NCI-H446 (cell line): ENCODE results near the gene DNAJA2.
"Not testable (repeated sequence)": the region's sequence is repeated elsewhere in the genome, so short reads cannot be mapped to it uniquely, and the experiment has no call there.

ENCODE experiments used
- DNase-seq, 2 experiments: peaks; one replicate each; lab custom pipeline; 2025; lab: John Stamatoyannopoulos, UW

DNAJA2 gene

DNA sequence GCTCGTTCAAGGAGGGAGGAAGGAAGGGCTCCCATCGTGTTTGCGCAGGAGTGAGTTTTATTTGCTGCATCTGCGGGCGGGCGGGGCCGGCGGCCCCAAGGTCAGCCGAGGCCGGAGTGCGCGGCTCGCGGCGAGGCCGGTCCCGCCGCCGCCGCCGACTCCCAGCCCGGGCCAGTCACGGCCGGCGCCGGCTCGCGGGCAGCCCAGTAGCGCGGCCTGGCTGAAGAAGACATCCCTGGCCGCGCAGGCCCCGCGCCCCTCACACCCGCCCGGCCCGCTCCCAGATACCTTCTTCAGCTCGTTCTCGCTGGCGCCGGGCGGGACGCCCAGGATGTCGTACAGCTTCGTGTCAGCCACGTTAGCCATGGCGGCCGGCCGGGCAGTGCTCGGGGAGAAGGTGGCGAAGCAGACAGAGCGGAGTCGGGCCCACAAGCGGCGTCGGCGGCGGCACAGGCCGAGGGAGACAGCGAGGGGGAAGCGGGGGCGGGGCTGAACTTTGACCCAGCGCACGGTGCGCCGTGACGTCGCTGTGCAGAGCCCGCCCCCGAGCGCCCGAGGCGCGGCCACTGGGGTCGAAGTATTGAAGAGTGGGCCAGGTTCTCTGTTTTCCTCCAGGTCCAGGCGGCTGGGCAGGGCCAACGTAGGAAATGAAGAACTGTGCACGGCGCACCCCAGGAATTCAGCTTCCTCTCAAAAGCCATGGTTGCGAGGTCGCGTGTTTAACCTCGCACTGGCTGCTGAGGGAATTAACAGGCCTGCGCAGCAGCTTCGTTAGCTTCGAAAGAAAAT, at the start of gene DNAJA2:
DNAJA2 (minus strand) TSS at position 468 of the 789 bp plus-strand sequence; CDS start at position 366, 102 bp downstream.
- DNase-seq, result peak; percentile 33 to 77

DNA sequence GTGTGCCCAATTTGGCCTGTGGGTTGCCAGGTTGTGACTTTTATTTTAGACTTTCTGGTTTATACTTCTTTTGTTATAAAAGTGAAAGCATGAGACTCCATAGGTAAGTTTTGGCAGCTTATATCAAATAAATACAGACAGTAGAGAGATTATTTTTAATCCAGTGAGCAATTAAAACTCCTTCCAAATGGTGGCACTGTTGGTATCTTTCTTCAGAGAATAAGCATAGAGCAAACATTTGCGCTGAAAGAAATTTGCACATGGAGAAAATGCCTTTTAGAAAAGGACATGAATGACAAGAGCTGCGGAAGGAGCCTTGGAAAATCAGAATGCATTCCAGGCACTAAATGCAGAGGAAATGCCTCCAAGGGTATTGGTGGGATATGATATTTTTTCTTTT, 46.1 kb upstream of the DNAJA2 start:
- no peak for DNase-seq

DNA sequence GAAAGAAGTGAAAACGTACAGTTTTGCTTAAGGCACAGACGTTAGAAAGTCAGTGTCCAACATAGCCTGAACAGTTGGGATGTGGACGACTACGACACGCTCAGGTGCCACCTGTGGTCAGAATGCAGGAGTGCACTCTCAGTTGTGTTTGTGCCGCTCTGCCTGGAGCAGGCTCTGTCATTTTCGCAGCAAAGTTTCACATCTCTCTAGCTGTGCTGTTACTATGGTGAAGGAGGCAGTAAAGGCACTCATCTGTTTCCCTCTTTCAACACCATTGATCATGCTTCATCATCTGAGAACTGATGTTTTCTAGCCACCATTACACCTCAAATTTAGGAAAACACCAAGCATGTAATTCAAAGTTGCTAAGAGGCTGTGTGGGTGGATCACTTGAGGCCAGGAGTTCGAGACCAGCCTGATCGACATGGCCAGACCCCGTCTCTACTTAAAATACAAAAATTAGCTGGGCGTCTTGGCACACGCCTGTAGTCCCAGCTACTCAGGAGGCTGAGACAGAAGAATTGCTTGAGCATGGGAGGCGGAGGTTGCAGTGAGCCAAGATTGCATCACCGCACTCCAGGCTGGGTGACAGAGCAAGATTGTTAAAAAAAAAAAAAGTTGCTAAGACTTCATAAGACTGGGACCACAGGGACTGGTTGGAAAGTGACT, 44.9 kb upstream of the DNAJA2 start:
- DNase-seq, result peak in 1 of 2 experiments; percentile 7

DNA sequence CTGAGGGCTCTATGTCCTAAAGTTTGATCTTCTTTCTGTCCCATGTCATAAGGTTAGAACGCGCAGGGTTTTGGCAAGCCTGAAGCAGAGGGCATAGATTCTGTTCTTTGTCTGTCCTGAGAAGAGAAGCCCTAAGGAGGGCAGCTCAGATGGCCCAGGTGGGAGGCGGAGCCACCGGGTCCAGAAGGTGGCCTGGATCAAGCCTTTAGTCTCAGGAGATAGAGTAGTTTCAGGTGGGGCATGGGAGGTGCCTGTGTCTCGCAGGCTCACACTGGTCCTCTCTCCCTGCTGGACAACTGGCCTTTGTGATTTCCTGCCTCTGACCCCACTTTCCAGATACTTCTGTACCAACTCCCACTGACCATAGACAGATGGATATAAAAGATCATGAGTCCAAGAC, 44.2 kb upstream of the DNAJA2 start:
- no peak for DNase-seq

DNA sequence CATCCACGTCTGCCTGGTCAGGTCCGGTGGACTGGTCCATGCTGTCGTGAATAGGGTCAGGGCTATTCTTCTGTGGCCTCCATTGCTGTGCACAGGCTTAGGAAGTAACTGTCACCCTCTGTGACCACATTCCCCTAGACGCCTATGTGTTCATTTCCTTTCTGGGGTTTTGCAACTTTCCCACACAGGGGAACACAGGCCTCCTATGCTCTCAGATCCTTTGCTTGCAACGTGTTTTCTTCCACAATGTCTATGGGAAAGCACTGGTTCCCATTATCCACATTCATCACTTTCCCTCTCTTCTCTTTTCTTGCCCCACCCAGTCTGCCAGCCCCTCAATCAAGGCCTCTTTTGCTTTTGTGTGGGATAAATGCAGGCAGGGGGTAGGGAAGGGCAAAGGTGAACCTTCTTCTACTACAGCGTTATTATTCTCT, 43.2 kb upstream of the DNAJA2 start:
- DNase-seq, result no peak

DNA sequence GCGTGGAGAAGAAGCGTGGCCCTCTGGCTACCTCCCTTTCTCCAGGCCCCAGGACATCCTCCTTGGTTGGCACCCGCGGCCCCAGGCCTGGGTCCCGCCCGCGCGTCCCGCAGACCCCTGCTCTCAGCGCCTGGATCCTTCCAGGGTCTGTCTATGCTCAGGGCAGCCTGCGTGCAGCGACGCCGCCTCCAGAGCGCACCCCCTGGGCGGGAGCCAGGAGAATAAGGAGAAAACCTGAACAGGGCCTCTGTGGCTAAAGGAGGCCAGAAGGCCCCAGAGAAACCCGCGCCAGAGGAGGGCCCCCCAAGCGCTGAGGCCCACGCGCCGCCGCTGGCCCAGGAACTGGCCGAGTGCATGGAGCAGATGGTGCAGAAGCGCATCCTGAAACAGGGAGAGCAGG, 40.4 kb upstream of the DNAJA2 start:
- DNase-seq, result peak in 1 of 2 experiments; percentile 13

DNA sequence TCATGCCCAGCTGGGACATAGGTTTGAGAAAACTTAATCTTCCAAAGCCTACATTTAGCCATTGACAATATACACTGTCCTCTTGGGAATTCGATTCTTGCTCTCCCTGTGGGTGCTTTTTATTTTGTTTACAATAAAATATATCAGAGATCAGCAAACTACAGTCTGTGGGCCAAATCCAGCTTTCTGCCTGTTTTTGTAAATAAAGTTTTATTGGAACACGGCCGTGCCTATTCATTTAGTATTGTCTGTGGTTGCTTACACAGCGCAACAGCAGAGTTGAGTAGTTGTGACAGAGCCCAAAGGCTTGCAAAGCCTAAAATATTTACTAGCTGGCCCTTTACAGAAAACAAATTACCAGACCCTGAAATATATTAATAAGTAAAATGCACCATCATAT, 39.7 kb upstream of the DNAJA2 start:
- DNase-seq, result no peak

DNA sequence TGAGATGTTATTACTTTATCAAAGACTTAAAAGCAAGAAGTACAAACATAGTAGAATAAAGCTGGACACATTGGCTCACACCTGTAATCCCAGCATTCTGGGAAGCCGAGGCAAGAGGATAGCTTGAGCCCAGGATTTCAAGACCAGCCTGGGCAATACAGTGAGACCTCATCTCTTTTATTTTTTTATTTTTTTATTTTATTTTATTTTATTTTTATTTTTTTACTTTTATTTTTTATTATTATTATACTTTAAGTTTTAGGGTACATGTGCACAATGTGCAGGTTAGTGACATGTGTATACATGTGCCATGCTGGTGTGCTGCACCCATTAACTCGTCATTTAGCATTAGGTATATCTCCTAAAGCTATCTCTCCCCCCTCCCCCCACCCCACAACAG, 37.3 kb upstream of the DNAJA2 start:
- not testable (repeated sequence) for DNase-seq

DNA sequence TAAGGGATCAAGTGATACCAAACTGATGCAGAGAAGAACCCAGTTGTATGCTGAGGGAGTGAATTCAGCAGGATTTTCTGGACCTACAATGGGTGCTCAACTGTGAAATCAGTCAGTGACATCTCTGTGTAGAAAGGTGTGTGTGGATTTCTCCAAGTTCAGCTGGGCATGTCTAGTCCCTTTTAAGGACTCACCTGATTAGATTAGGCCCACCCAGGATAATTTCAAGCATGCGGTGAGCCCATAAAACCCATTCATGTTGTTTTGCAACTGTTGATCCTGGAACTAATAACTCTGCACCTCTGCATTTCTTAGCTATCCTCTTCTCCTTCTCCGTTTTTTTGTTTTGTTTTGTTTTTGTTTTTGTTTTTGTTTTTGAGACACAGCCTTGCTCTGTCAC, 35.1 kb upstream of the DNAJA2 start:
- DNase-seq, result no peak

DNA sequence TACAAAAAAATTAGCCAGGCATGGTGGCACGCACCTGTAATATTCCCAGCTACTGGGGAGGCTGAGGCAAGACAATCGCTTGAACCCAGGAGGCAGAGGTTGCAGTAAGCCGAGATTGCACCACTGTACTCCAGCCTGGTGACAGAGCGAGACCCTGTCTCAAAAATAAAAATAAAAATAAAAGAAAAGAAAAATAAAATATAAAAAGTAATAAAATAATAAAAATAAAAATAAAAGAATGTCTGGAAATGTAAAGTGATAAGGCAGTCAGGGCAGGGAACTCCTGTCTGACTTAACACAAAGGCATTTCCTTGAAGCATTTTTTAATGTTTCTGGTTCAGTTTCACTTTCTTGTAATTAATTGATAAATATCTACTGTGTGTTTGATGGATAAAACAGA, 34.7 kb upstream of the DNAJA2 start:
- DNase-seq, result no peak

DNA sequence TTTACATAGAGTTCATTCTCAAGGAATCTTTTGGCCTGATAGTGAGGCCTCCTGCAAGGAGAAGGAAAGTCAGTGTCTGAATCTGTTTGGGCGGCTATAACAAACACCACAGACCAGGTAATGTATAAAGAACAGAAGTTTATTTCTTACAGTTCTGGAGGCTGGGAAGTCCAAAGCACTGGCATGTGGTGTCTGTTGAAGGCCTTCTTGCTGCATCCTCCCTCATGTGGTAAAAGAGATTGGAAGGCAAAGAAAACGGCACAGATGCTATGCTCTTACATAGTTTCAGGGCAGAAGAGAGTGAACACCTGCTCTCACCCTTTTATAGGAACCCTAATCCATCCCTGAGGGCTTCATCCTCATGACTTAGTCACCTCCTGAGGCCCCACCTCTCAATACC, 31.2 kb upstream of the DNAJA2 start:
- no peak for DNase-seq

DNA sequence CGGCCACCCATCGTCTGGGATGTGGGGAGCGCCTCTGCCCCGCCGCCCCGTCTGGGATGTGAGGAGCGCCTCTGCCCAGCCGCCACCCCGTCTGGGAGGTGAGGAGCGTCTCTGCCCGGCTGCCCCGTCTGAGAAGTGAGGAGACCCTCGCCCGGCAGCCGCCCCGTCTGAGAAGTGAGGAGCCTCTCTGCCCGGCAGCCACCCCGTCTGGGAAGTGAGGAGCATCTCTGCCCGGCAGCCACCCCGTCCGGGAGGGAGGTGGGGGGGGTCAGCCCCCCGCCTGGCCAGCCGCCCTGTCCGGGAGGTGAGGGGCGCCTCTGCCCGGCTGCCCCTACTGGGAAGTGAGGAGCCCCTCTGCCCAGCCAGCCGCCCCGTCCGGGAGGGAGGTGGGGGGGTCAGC, 26.6 kb upstream of the DNAJA2 start:
- not testable (repeated sequence) for DNase-seq

DNA sequence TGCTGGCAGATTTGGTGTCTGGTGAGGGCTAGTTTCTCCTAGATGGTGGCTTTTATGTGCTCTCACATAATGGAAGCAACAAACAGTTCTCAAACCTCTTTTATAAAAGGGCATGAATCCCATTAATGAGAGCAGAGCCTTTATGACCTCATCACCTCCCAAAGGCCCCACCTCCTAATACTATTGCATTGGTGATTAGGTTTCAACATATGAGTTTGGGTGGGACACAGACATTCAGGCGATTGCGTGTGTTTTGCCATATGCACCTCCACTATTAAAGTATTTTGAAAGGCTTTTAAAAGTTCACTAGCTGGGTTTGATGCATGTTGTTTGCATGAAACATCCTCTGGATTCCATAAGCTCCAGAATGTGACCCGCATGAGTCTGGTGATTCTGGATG, 24.4 kb upstream of the DNAJA2 start:
- DNase-seq, result no peak

DNA sequence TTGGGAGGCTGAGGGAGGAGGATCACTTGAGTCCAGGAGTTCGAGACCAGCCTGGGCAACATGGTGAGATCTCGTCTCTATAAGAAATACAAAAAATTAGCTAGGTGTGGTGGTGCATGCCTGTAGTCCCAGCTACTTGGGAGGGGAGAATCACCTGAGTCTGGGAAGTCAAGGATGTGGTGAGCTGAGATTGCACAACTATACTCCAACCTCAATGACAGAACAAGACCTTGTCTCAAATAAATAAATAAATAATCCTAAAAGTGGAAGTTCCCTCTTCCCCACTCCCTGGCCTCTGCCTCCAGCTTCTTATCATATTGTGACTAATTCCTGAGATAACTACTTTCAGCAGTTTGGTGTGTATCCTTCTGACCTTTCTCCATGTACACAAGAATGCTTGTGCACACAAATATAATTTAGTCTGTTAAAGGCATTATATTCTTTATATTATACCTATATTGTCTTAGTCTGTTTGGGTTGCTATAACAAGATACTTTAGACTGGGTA, 23.5 kb upstream of the DNAJA2 start:
- DNase-seq, result no peak

DNA sequence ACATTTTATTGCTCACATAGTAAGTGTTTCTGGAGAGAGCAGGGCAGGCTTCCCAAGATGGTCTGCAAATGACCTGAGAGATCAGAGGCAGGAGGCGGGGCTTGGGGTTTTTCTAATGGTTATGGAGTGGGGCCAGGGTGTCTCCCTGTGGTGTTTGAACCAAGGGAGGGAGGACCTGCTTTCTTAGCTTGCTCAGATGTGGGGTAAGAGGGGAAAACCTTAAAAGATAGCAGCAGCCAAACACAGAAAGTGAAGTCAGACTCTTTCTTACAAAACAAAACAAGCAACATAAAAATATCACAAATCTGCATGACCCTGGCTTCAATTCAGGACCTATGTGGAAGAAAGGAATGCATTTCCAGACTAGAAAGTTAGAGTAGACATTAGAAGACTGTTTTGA, 22.9 kb upstream of the DNAJA2 start:
- no peak for DNase-seq

DNA sequence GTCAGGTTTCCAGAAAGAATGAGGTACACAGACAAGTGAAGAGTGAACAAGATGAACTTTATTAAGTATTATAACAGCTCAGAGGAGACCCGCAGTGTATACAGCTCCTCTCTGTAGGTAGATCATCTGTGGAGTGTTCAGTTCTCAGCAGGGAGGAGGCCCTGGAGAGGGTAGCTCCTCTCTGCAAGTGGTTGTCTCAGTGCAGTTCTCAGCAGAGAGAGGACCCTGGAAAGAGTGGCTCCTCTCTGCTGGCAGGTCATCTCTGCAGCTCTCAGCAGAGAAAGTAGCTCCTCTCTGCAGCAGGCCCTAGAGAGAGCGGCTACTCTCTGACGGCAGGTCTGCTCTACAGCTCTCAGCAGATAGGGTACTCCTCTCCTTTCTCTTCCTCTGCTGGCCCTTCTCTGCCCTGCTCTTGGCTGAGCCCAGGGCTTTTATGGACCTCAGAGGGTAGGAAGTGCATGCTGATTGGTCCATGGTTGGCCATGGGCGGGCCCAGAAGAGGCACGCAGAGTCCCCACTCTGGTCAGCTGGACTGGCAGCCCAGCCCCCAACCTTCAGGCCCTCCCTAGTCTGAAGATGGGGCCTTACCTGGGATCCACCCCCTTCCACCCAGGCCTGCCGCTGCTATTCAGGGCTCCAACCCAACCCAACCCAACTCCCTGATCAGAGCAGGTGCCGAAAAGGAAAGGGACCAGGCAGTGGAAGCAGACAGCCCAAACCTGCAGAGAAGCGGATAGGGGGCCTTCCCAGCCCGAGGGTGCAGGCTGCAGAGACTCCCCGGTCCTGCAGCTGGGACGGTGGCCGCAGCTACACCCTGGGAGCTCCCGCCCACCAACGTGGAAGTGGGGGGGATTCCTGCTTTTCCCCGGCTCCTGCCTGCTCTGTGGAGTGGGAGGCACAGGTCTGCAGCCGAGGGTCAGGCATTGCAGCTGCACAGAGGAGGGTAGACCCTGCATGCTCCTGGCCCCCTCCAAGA, 18.5 kb upstream of the DNAJA2 start:
- no peak for DNase-seq

DNA sequence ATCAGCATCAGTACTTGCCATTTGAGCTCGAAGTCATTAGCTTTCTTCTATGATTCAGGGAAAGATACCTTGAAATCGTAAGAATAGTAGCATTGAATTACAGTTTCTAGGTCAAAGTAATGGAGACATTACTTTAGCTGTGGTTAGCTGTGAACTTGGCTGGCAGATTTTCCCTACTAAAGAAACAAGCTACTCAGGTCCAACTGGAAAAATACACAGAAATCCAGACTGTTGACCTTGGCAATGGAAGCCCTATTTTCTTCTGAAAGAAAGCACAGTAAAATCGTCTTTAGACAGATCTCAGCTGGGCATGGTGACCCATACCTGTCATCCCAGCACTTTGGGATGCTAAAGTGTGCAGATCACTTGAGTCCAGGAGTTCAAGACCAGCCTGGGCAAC, 13.4 kb upstream of the DNAJA2 start:
- DNase-seq, result no peak

DNA sequence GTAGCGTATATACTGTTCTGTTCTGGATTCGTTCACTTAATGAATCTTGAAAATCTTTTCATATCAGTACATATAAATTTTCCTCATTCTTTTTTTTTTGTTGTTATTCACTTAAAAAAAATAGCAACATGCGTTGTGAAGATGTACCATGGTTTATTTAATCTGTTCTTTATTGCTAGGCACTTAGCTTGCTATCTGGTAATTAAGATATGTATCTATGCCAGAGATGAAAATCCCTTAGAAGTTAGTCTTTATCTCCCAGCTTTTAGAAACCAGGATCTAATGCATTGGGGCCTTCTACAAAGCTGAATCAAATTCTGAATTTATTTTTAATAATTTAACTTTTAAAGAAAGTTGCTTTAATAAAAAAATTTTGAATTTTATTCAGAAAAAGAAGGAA, 13.0 kb upstream of the DNAJA2 start:
- no peak for DNase-seq

DNA sequence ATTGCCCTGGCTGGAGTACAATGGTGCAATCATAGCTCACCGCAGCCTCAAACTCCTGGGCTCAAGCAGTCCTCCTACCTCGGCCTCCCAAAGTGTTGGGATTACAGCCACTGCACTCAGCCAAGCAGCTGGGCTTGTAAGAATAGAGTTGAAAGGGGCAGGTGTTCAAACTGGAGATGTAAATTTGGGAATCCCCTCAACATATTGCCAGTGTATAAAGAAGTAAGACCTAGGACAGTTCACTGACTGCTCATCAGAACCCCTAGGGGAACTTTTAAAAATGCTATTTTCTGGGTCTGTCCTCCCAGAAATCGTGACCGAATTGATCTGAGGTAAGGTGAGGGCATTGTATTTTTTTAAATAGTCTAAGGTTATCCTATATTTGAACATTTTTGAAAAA, 8.9 kb upstream of the DNAJA2 start:
- DNase-seq, result no peak

DNA sequence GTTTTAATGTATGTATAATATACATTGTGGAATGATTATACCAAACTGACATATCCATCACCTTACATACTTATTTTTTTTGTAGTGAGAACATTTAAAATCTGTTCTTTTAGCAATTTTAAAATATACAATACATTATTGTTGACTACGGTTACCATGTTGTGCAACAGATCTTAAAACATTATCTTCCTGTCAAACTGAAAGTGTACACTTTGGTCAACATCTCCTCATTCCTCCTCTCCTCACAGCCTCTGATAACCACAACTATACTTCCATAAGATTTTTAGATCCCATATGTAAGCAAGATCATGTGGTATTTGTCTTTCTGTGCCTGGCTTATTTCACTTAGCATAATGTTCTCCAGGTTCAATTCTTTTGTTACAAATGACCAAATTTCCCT, 7.5 kb upstream of the DNAJA2 start:
- no peak for DNase-seq

DNA sequence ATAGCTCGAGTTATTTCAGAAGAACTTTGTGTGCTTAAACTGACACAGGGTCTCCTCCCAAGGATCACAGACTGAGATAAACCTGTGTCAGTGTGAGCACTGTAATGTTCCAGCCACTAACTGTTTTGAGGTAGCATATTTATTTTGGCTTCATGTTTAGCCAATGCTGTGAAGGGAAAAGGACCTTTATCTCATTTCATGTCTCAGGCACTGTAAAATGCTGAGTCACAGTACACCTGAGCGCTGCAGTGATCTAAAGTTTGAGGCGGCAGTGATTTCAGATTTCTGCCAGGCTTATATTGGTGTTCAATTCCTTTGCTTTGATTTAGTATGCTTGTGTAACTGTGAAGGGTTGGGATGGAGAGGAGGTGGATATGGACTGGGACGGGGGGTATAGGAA, 3.1 kb upstream of the DNAJA2 start:
- no peak for DNase-seq

DNA sequence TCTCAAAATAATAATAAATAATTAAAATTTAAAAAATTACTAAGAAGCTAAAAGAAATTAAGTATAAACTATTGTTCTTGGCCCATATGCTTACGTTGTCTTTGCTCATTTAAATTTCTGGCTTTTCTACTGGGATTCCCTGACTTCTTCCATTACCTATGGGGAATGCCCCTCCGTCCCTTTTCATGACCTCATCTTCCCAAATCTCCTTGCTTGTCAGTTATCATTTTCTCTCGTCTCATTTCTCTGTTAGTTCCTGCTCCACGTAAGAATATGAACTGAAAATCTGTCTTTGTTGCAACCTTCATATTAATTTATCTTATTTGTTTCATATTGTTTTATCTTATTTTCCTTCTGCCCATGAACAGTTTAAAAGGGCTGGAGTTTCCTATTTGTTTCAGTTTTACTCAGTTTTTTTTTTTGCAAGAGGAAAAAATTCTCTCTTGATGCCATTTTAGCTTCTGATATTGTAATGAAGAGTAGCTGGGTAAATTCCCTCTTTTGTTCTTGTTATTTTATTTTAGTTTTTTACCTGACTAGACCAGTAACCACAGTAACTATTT, 2.5 kb upstream of the DNAJA2 start:
- no peak for DNase-seq
